HG03439 (cell line): ENCODE measurements around the gene ALKBH8.
"Not testable (repeated sequence)": the region's sequence is repeated elsewhere in the genome, so short reads cannot be mapped to it uniquely, and the experiment has no call there.

Experiments
- ATAC-seq: cut with Tn5 transposase; IDR thresholded peaks from one replicate; pipeline ENCODE4 v1.9.1; 2021; ENCODE audit warnings: mild to moderate bottlenecking, moderate library complexity; ENCODE audit not compliant: unreplicated experiment

Gene ALKBH8

GRCh38 chr11:107579169-107579568 is 13.6 kb upstream of the ALKBH8 start:
- not testable (repeated sequence) for ATAC-seq

GRCh38 chr11:107577346-107577711 is 11.8 kb upstream of the ALKBH8 start:
- no peak for ATAC-seq

DNA sequence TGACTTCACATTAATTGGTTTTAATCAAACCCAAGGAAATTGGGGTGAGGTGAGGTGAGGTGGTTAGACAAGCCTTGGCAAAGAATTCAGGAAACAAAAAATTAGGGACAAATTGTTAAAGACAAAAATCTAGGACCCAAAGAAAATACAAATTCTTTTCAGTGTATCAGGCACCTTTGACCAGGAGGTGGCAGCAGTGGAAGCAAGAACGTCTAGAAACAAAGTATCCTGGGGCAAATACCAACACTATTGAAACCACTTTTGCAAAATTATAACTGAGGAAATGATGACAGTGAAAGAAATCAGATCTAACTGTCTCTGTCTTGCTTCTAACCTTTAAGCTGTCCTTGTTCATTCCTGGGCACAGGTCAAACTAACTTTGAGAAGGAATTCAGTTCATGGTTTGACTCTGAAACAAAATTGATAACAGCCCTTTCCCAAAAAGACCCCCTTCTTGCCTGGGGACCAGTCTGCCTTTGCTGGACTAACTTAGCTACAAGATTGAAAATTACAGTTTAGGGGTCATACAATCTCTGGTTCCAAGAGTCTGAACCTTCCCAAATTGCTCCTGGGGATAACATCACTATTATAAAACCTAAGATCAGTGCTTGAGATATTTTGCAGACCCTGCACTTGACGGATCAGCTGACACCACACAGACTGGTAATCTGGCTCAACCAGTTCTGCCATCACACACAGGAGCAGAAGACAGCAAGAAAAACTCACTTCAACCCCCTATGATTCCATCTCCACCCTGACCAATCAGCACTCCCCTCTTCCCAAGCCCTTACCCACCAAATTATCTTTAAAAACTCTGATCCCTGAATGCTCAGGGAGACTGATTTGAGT is 11.2 kb upstream of the ALKBH8 start:
- ATAC-seq, result peak; percentile 69

GRCh38 chr11:107573438-107573837 is 7.9 kb upstream of the ALKBH8 start:
- ATAC-seq, result no peak

- no peak for ATAC-seq
Measured at GRCh38 chr11:107570015-107570414, 4.5 kb upstream of the ALKBH8 start.

GRCh38 chr11:107567739-107568335 is 2.3 kb upstream of the ALKBH8 start:
- no peak for ATAC-seq

DNA sequence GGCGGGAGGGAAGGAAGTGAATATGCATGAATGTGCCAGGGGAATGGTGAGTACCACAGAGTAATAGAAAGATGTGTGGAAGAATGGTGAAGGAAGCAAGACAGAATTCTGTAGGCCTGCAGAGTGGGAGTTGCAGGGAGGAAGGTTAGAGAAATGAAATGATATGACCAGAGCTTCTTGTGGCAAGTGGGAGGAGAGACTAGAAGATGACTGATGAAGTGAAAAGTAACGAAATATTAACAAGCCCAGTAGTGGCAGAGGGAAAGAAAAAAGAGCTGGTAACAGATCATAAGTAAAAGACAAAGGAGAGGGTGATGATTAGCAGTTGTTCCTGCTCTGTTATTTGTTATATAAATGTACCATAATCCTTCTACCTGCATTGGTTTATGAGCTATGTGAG is 1.0 kb upstream of the ALKBH8 start:
- ATAC-seq, result no peak

- not testable (repeated sequence) for ATAC-seq
Measured at GRCh38 chr11:107565955-107566501, 493 bp upstream of the ALKBH8 start.

DNA sequence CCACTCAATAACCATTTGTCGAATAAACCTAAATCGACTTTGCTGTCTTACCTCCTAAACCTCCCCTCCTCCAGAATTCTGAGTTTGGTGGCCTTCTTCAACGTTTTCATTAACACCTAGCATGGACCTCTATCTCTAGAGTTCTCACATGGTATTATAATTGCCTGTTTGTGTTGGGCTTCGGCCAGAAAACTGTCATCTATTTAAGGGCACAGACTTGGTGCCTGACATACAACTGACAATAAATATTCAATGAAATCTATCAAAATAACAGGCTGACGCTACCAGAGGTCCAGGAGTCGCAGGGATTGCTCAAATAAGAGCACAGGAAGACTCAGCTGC is 687 bp downstream of the ALKBH8 start:
- peak; percentile 14 for ATAC-seq

GRCh38 chr11:107563702-107564101 is 1.8 kb downstream of the ALKBH8 start:
- no peak for ATAC-seq

- ATAC-seq, result no peak
Measured at GRCh38 chr11:107562647-107563208, 2.8 kb downstream of the ALKBH8 start.

DNA sequence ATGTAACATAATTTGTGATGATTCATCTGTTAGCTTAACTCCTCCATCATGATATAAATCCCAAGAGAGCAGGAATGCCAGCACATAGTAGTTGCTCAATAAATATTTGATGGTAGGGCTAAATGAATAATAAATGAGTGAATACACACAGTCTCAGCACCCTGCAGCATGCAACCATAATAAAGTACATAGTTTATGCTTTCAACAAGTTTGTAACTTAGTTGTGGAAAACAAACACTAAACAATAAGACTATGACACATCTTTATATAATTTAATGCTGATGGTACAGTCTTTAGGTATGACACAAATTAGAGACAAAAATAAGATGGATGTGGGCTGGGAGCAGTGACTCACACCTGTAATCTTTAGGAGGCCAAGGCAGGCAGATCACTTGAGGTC is 3.8 kb downstream of the ALKBH8 start:
- no peak for ATAC-seq

DNA sequence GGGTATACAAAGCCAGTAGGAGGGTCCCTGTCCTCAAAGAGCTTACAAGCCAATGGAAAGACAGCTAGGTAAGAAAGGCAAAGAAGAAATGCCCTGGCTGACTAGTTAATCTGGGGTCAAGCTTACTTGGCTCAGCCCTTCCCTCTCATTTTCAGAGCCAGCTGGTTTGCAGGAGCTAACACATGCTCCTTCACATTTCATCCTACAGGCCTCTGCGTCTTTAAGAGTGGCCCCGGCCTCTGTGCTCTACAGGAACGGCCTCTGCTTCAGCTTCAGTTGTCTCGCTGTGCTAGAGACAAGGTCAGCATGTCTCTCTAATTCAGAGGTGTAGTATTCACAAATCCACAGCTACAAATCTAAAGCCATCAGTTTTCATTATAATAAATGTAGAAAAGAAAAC is 15.2 kb downstream of the ALKBH8 start:
- ATAC-seq, result no peak

DNA sequence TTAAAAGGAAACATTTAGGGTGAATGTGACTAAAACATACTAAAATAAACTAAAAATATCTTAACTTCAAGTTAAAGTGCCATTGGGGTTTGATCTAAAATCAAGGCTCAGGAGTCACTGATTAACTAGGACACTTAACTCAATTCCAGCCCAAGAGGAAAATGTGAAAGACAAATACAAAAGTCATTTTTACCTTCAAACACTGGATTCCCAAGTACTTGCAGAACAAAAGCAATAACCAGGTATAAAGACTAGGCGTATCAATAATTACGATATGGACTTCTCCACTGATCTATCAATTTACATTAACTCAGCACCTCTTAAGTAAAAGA is 15.6 kb downstream of the ALKBH8 start:
- ATAC-seq, result no peak

GRCh38 chr11:107549253-107549953 is 16.1 kb downstream of the ALKBH8 start:
- ATAC-seq, result peak; percentile 57

- no peak for ATAC-seq
Measured at GRCh38 chr11:107547961-107548360, 17.6 kb downstream of the ALKBH8 start.

DNA sequence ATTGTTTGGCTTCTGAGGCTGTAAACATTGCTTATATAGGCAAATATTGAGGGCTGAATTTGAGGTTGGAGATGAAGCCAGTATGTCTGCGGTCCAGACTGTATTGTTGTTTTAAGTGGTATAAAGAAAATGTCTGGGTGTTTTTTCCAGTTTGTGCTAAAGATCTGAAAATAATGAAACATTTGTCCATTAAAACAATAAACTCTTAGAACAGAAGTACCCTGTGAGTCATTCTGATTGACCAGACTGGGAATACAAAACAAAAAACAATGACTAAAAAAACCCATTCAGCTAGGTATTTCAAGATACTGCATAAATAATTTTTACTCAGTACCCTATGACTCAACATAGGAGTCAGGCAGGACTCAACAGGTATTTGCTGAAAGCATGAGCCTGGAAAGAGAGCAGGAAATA is 20.4 kb downstream of the ALKBH8 start:
- ATAC-seq, result no peak

- no peak for ATAC-seq
Measured at GRCh38 chr11:107538821-107539220, 26.7 kb downstream of the ALKBH8 start.

- ATAC-seq, result no peak
Measured at GRCh38 chr11:107538239-107538638, 27.3 kb downstream of the ALKBH8 start.

DNA sequence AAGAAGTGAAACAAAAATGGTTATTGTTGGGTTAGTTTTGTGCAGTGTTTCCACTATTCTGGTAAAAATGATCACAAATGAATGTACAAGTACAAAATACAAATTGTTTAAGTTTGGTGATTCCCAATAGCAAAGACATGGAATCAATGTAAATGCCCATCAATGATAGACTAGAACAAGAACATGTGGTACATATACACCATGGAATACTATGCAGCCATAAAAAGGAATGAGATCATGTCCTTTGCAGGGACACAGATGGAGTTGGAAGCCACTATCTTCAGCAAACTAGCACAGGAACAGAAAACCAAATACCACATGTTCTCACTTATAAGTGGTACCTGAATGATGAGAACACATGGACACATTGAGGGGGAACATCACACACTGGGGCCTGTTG is 28.4 kb downstream of the ALKBH8 start:
- not testable (repeated sequence) for ATAC-seq

DNA sequence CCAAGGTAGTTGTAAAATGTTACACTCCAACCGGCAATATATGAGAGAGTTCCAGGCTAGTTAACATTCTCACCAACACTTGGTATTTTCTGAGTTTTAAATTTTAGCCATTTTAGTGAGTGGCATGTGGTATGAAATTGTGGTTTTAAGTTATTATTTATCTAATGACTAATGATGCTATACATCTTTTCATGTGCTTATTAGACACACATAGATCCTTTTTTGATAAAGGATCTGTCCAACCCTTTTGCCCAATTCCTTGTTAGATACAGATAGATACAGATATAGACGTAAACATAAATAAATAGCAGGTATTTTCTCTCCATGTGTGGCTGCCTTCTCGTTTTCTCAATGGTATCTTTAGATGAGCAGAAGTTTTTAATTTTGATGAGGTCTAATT is 39.3 kb downstream of the ALKBH8 start:
- ATAC-seq, result no peak

GRCh38 chr11:107508858-107509244 is 56.7 kb downstream of the ALKBH8 start:
- ATAC-seq, result no peak
